GM18951 (cell line): Measurements from ENCODE around the gene ATOH1.

Experiments used
- POLR2A ChIP-seq: IDR thresholded peaks from 4 replicates; pipeline ENCODE4 v1.6.1; 2011; ENCODE audit warnings: mild to moderate bottlenecking; ENCODE audit not compliant: insufficient read length, insufficient read depth; ENCODE audit errors: extremely low read depth
- in situ Hi-C: fragments of 300-500 bp; cut with MboI; formaldehyde crosslinking; loops from one replicate; pipeline ENCODE4 v1.12.0; 2022; ENCODE audit warnings: low sequenced_read_pairs, mixed read lengths, inconsistent platforms; ENCODE audit not compliant: unreplicated experiment

The ATOH1 gene, protein sequence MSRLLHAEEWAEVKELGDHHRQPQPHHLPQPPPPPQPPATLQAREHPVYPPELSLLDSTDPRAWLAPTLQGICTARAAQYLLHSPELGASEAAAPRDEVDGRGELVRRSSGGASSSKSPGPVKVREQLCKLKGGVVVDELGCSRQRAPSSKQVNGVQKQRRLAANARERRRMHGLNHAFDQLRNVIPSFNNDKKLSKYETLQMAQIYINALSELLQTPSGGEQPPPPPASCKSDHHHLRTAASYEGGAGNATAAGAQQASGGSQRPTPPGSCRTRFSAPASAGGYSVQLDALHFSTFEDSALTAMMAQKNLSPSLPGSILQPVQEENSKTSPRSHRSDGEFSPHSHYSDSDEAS

DNA sequence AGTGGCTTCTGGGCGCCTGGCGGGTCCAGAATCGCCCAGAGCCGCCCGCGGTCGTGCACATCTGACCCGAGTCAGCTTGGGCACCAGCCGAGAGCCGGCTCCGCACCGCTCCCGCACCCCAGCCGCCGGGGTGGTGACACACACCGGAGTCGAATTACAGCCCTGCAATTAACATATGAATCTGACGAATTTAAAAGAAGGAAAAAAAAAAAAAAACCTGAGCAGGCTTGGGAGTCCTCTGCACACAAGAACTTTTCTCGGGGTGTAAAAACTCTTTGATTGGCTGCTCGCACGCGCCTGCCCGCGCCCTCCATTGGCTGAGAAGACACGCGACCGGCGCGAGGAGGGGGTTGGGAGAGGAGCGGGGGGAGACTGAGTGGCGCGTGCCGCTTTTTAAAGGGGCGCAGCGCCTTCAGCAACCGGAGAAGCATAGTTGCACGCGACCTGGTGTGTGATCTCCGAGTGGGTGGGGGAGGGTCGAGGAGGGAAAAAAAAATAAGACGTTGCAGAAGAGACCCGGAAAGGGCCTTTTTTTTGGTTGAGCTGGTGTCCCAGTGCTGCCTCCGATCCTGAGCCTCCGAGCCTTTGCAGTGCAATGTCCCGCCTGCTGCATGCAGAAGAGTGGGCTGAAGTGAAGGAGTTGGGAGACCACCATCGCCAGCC is at the start of gene ATOH1:
Gene ATOH1, plus strand, starts transcription at position 422 of the 663 bp plus-strand sequence. Its CDS starts 174 bp downstream, at position 596.
- TF ChIP-seq POLR2A: no peak
- in situ Hi-C loops: no loop called here

GRCh38 chr4:93779228-93779627 is 49.3 kb upstream of the ATOH1 start:
- TF ChIP-seq POLR2A: no peak
- in situ Hi-C loops: loop anchor here (25.0 kb wide), 1 partner anchor 333 kb away; no protein-coding TSS in a partner anchor

GRCh38 chr4:93780080-93780479 is 48.5 kb upstream of the ATOH1 start:
- no peak for TF ChIP-seq POLR2A
- in situ Hi-C loops: loop anchor here (25.0 kb wide), 1 partner anchor 332 kb away; no protein-coding TSS in a partner anchor

DNA sequence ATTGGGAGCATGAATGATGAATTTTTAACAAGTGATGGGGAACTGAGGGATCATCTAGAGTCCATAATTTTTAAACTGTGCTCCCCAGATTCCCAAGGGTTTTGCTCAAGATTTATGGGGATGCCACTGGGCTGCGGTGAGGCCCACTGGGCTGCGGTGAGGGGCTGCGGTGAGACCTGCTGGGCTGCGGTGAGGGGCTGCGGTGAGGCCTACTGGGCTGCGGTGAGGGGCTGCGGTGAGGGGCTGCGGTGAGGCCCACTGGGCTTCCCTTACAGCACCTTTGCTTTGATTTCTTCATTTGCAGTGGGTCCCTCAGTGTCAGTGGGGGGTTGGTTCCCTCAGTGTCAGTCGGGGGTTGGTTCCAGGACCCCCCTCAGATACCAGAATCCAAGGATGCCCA is 47.4 kb upstream of the ATOH1 start:
- no peak for TF ChIP-seq POLR2A
- in situ Hi-C loops: loop anchor here (25.0 kb wide), 1 partner anchor 331 kb away; no protein-coding TSS in a partner anchor

GRCh38 chr4:93786149-93786548 is 42.4 kb upstream of the ATOH1 start:
- in situ Hi-C loops: loop anchor here (25.0 kb wide), 1 partner anchor 326 kb away; no protein-coding TSS in a partner anchor
- no peak for TF ChIP-seq POLR2A

- in situ Hi-C loops: loop anchor here (25.0 kb wide), 1 partner anchor 324 kb away; no protein-coding TSS in a partner anchor
- no peak for TF ChIP-seq POLR2A
Observed at GRCh38 chr4:93788712-93789111, 39.8 kb upstream of the ATOH1 start.

DNA sequence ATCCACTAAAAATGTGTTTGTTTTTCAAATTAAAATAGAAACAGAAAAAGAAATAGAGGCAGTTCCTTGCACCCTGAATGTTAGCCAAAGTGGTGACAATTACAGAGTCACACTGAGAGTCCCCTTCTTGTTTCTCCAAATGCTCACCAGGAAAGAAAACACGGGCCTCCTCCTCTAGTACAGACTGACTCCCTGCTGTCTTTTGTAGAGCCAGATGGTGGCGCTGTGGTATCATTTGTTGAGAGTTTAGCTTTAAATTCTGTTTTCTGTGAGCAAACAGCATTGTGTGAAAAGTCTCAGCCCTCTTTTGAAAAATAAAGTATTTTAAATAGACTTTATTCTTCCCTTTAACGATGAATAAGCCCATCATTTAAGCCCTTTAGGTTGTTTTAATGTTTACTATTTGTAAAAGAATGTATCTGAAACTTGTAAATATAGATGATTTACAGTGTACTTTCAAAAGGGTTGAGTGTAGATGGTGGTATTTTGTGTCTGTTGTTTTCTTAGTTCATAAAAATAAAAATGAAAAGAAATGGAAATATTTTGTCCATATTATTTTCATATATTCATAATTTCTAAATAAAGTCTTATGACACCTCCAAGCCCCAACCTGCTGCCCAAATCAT is 36.9 kb upstream of the ATOH1 start:
- in situ Hi-C loops: loop anchor here (25.0 kb wide), 1 partner anchor 321 kb away; no protein-coding TSS in a partner anchor
- no peak for TF ChIP-seq POLR2A

DNA sequence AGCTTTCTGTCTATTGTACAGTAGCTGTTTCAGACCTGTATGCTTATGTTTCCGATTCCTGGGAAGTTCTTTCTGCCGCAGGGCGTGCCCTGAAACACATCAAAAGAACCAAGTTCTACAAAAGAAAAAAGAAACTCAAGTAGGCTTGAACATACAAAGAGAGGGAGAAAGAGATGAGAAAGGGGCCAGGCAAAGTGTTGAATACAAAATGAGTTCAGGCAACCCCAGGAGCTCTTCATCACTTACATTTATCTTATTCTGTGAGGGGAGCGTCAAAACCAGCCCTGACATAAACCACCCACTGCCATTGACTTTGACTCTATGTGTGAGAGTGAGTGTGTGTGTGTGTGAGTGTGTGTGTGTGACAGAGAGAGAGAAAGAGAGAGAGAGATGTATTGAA is 26.5 kb upstream of the ATOH1 start:
- TF ChIP-seq POLR2A: no peak
- in situ Hi-C loops: no loop called here

GRCh38 chr4:93809773-93810172 is 18.8 kb upstream of the ATOH1 start:
- no peak for TF ChIP-seq POLR2A
- in situ Hi-C loops: no loop called here

- in situ Hi-C loops: no loop called here
- no peak for TF ChIP-seq POLR2A
Observed at GRCh38 chr4:93810340-93810992, 18.1 kb upstream of the ATOH1 start.

DNA sequence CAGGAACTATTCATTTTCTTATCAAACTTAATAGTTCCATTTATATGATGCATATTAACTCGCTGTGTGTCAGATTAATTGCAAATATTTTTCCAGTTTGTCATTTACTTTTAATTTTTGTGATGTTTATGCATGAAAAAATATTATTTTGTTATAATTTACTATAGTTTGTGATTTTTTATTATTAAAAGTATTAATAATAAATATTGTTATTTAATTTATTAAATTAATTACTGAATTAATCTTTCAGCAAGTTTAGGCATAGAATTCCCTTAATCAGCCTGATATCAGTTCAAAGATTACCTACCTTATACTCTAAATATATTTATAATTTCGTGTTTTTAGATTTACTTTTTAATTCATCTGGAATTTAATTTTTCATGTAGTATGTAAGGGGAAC is 15.5 kb upstream of the ATOH1 start:
- in situ Hi-C loops: no loop called here
- no peak for TF ChIP-seq POLR2A

- no peak for TF ChIP-seq POLR2A
- in situ Hi-C loops: no loop called here
Observed at GRCh38 chr4:93814141-93814540, 14.4 kb upstream of the ATOH1 start.

DNA sequence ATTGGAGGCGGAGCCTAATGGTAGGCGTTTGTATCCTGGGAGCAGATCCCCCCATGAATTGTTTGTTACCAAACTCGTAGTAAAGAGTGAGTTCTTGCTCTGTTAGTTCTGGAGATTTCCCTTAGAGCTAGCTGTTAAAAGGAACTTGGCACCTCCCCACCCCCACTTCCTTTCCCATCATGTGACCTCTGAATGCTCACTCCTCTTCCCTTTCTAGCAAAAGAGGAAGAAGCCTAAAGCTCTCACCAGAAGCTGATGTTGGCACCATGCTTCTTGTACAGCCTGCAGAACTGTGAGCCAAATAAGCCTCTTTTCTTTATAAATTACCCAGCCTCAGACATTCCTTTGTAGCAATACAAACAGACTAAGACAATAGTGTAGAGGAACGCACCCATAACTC is 13.8 kb upstream of the ATOH1 start:
- in situ Hi-C loops: no loop called here
- TF ChIP-seq POLR2A: no peak
